Pancreas (tissue), 10 donors: ENCODE data around the gene SPTBN2. TPM values are rescaled to one million over a fixed set of nuclear protein-coding genes. Genes with fewer than 3 reads are reported as not detected.

Experiments used
- ATAC-seq, 4 donors: fragments of 200-7000 bp; cut with Tn5 transposase; one replicate each; pipeline versions ENCODE4 v1.8.0 to v1.9.1; 2020; ENCODE audit warnings: mild to moderate bottlenecking in 4 of 4, moderate library complexity in 4 of 4
- DNase-seq, 6 donors: peaks; one replicate each; pipeline ENCODE4 v3.0.0-alpha.2; 2020
- FAIRE-seq: peaks from 2 replicates; lab custom pipeline; 2012; peaks lifted over from hg19 to GRCh38; lab: Jason Lieb, UNC
- H3K27ac ChIP-seq, 4 donors: fragments of 200-600 bp; sonication (generic); 1 replicate in 3 of 4; 2 replicates in 1 of 4; pipeline versions ENCODE4 v1.5.0 to v1.8.0; 2020
- H3K27me3 ChIP-seq, 4 donors: fragments of 200-600 bp; one replicate each; pipeline ENCODE4 v1.8.0; 2021
- H3K36me3 ChIP-seq, 3 donors: fragments of 200-600 bp; sonication (generic) in 1 of 3; one replicate each; pipeline versions ENCODE4 v1.5.0 to v1.8.0; 2020 to 2021
- H3K4me1 ChIP-seq, 3 donors: fragments of 200-600 bp; one replicate each; pipeline ENCODE4 v1.8.0; 2021
- H3K4me3 ChIP-seq, 4 donors: fragments of 200-600 bp; sonication (generic) in 2 of 4; one replicate each; pipeline versions ENCODE4 v1.5.0 to v1.8.0; 2020 to 2021
- H3K9me3 ChIP-seq, 4 donors: fragments of 200-600 bp; one replicate each; pipeline ENCODE4 v1.8.0; 2021
- WGBS, 2 donors: extraction: QIAGEN DNeasy Blood & Tissue Kit; methylation state at CpG; one replicate each; pipeline ENCODE4 v1.1.7; 2013; 5-methylcytosine and 5-hydroxymethylcytosine counted together
- intact Hi-C, 3 donors: fragments of 100-400 bp; cut with DNase I; formaldehyde crosslinking; loops; one replicate each; pipeline versions ENCODE4 v1.11.1 to v1.14.2; 2022
- polyA plus RNA-seq, 2 donors: library from polyadenylated mRNA; stranded (reverse); fragments of 200-250 nt; gene quantifications; one replicate each; pipeline ENCODE4 v1.2.3, GENCODE V29; 2013
- total RNA-seq, 6 donors: library from RNA; stranded (reverse); fragmentation: NEBNext Ultra II Directional in 4 of 6; extraction: Animal tissue kit (Norgen Biotek cat#: 25700) in 4 of 6; gene quantifications; one replicate each; pipeline versions ENCODE4 v1.2.1 to v1.2.4, GENCODE V29; 2021 to 2023
- TF ChIP-seq, protein P1 (sequence below), 4 donors: fragments of 200-600 bp; sonication (generic) in 3 of 4; IDR thresholded peaks; one replicate each; pipeline versions ENCODE4 v1.5.0 to v1.8.0; 2021; ENCODE audit warnings: antibody characterized with exemption in 4 of 4
- donor health status: healthy with polysubstance abuse.
- donor health status: DM: no; HTN: no; CAD: no; lungs with moderate emphysema.
- donor health status: DM: no; HTN: no; CAD: no.
- donor health status: control.
- donor health status: control.
- donor health status: Bipolar disorder and iron deficiency.
- donor health status: DM: yes; HTN: yes; CAD: no.
- donor health status: DM: no; HTN: no; CAD: no.
- donor health status: DM: no; HTN: no; CAD: no.
- donor health status: DM: yes; HTN: yes; CAD: no.

Gene SPTBN2
- total and polyA plus RNA-seq, 8 donors: 17.8 to 59.8 (median 38.7) TPM

DNA sequence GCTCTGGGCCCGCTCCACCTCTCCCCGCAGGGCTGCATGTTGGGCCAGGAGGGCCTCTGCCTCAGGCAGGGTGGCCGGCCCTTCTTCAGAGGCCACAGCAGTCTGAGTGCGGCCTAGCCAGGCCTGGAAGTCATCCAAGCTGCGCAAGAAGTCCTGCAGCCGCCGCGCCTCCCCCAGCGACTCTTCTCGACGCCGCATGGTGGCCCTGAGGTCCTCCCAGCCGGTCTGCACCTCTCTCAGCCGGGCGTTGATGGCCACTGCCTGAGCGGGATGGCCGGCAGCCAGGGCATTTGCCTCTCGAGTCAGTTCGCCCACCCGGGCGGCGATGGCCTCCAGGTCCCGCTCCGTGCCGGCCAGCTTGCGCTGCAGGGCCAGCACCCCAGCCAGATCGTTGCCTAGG is 28.3 kb downstream of the SPTBN2 start:
- Histone ChIP-seq H3K27ac (no peak overlapping the region), H3K4me3 (no peak overlapping the region), H3K9me3 (no peaks in the 10 kb centered on the region), H3K4me1 (no peaks in the 10 kb centered on the region), H3K36me3 (peaks cover 0 to 27% (median 3%) of the 10 kb centered on the region in 3 donors), H3K27me3 (no peaks in the 10 kb centered on the region)
- FAIRE-seq: no peak
- 97 to 98% methylated on average over 27 of the region's 27 CpGs for WGBS, 2 donors
- TF ChIP-seq, protein P1, sequence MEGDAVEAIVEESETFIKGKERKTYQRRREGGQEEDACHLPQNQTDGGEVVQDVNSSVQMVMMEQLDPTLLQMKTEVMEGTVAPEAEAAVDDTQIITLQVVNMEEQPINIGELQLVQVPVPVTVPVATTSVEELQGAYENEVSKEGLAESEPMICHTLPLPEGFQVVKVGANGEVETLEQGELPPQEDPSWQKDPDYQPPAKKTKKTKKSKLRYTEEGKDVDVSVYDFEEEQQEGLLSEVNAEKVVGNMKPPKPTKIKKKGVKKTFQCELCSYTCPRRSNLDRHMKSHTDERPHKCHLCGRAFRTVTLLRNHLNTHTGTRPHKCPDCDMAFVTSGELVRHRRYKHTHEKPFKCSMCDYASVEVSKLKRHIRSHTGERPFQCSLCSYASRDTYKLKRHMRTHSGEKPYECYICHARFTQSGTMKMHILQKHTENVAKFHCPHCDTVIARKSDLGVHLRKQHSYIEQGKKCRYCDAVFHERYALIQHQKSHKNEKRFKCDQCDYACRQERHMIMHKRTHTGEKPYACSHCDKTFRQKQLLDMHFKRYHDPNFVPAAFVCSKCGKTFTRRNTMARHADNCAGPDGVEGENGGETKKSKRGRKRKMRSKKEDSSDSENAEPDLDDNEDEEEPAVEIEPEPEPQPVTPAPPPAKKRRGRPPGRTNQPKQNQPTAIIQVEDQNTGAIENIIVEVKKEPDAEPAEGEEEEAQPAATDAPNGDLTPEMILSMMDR (IDR thresholded peaks at IDR 0.05): no peak
- peak in 1 of 6 donors; percentile 74 for DNase-seq
- no peak for ATAC-seq
- intact Hi-C loops: no loop called here

DNA sequence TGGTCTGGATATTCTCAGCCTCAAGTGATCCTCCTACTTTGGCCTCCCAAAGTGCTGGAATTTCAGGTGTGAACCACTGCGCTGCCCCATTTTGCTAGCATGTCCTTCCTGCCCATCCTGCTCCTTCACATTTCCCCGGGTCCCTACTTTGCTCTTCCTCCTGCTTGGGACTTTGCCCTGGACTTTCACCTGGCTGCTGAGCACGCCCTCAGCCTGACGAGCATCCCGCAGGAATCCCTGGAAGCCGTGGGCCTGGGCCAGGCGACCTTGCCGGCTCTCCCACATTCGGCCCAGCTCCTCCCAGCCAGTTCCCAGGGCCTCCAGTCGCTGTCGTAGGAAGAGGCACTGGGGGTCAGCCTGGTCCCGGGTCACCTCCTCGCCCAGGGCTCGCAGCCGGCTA is 28.7 kb downstream of the SPTBN2 start:
- FAIRE-seq (no peak), ATAC-seq (no peak), DNase-seq (no peak)
- no peaks in the 10 kb centered on the region for H3K9me3 ChIP-seq
- no peaks in the 10 kb centered on the region for H3K27me3 ChIP-seq
- H3K4me3 ChIP-seq: no peak overlapping the region
- H3K27ac ChIP-seq: no peak overlapping the region
- peaks cover 0 to 27% (median 3%) of the 10 kb centered on the region in 3 donors for H3K36me3 ChIP-seq
- intact Hi-C loops: no loop called here
- 94 to 97% methylated on average over 15 of the region's 15 CpGs for WGBS, 2 donors
- no peaks in the 10 kb centered on the region for H3K4me1 ChIP-seq
- TF ChIP-seq, protein P1 (IDR thresholded peaks at IDR 0.05): no peak

DNA sequence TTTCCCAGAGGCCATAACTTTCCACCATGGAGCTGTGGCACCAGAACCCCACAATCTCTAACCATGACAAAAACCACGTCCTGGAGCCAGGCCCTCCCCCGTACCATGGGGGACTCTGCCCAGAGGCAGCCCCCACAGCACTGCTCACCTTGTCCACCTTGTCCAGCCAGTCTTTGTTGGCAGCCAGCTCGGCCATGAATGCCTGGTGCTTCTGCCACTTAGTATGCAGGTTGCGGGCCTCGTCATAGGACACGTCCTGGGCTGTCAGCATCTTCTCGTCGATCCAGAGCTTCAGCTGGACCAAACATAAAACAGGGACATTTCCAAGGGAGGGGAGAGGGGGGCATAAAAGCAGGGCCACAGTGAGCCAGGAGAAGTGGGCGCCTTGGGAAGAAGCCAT is 30.5 kb downstream of the SPTBN2 start:
- H3K27me3 ChIP-seq: no peaks in the 10 kb centered on the region
- DNase-seq (peak in 1 of 6 donors; percentile 31), ATAC-seq (no peak), FAIRE-seq (no peak)
- TF ChIP-seq, protein P1 (IDR thresholded peaks at IDR 0.05): no peak
- peaks cover 0 to 27% (median 3%) of the 10 kb centered on the region in 3 donors for H3K36me3 ChIP-seq
- intact Hi-C loops: loop anchor here in 1 of 3 donors (5.0 kb wide), 1 partner anchor 134 kb away; no protein-coding TSS in a partner anchor
- H3K4me3 ChIP-seq: no peak overlapping the region
- no peak overlapping the region for H3K27ac ChIP-seq
- no peaks in the 10 kb centered on the region for H3K9me3 ChIP-seq
- WGBS, 2 donors: 94% methylated on average over 9 of the region's 9 CpGs
- no peaks in the 10 kb centered on the region for H3K4me1 ChIP-seq

DNA sequence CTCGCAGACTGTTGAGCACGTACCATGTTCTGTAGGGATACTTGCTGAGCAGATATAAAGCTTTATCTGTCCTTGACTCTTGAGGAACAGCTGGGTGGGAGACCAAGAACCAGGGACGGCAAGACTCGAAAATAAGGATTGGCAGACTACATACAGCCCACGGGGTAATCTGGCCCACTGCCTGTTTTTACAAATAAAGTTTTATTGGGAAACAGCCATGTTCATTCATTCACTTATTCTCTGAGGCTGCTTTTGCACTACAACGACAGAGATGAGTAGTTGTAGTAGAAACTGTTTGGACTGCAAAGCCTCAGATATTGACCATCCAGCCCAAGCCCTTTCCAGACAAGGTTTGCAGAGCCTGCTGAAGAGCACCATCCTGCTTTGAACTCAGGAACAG is 31.0 kb downstream of the SPTBN2 start:
- no peaks in the 10 kb centered on the region for H3K27me3 ChIP-seq
- intact Hi-C loops: loop anchor here in 1 of 3 donors (5.0 kb wide), 1 partner anchor 134 kb away; no protein-coding TSS in a partner anchor
- H3K4me1 ChIP-seq: no peaks in the 10 kb centered on the region
- no peaks in the 10 kb centered on the region for H3K9me3 ChIP-seq
- TF ChIP-seq, protein P1 (IDR thresholded peaks at IDR 0.05): no peak
- DNase-seq: peak in 1 of 6 donors; percentile 3
- H3K36me3 ChIP-seq: peaks cover 0 to 27% (median 3%) of the 10 kb centered on the region in 3 donors
- H3K4me3 ChIP-seq: no peak overlapping the region
- no peak for ATAC-seq
- H3K27ac ChIP-seq: no peak overlapping the region
- WGBS, 2 donors: 90 to 94% methylated on average over 6 of the region's 6 CpGs
- FAIRE-seq: no peak

DNA sequence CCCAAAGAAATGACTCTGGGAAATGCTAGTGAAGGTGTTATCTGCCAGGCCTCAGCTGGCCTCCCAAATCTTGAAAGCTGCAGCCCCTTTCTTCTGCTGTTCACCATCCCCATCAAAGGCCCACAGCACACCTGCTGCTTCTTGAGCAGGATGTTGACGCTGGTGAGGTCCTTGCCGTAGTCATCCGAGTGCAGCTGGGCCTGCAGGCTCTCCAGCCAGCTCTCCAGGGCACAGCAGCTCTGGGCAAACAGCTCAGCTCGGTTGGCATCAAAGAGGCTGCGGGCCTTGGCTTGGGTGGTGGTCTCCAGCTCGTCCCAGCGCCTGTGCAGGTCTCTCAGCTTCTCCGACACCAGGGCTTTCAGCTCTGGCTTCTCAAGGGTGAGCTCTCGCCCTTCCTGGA is 32.9 kb downstream of the SPTBN2 start:
- Histone ChIP-seq H3K9me3 (no peaks in the 10 kb centered on the region), H3K4me1 (no peaks in the 10 kb centered on the region), H3K27ac (no peak overlapping the region), H3K4me3 (no peak overlapping the region), H3K36me3 (peaks cover 0 to 37% (median 3%) of the 10 kb centered on the region in 3 donors), H3K27me3 (no peaks in the 10 kb centered on the region)
- FAIRE-seq: no peak
- peak in 1 of 6 donors; percentile 53 for DNase-seq
- 88 to 95% methylated on average over 9 of the region's 9 CpGs for whole genome bisulfite sequencing, 2 donors
- ATAC-seq: no peak
- TF ChIP-seq, protein P1 (IDR thresholded peaks at IDR 0.05): no peak
- intact Hi-C loops: loop anchor here in 1 of 3 donors (5.0 kb wide), 1 partner anchor 136 kb away; no protein-coding TSS in a partner anchor
